HG03460 (cell line): ENCODE measurements around the gene BPNT1.
A peak's percentile ranks its signal among the peaks of the same experiment; 100 is the strongest.
"Not testable (repeated sequence)": the region's sequence is repeated elsewhere in the genome, so short reads cannot be mapped to it uniquely, and the experiment has no call there.

Experiments
- ATAC-seq: cut with Tn5 transposase; IDR thresholded peaks from one replicate; pipeline ENCODE4 v1.9.1; 2021; ENCODE audit not compliant: unreplicated experiment

BPNT1 gene, protein sequence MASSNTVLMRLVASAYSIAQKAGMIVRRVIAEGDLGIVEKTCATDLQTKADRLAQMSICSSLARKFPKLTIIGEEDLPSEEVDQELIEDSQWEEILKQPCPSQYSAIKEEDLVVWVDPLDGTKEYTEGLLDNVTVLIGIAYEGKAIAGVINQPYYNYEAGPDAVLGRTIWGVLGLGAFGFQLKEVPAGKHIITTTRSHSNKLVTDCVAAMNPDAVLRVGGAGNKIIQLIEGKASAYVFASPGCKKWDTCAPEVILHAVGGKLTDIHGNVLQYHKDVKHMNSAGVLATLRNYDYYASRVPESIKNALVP

DNA sequence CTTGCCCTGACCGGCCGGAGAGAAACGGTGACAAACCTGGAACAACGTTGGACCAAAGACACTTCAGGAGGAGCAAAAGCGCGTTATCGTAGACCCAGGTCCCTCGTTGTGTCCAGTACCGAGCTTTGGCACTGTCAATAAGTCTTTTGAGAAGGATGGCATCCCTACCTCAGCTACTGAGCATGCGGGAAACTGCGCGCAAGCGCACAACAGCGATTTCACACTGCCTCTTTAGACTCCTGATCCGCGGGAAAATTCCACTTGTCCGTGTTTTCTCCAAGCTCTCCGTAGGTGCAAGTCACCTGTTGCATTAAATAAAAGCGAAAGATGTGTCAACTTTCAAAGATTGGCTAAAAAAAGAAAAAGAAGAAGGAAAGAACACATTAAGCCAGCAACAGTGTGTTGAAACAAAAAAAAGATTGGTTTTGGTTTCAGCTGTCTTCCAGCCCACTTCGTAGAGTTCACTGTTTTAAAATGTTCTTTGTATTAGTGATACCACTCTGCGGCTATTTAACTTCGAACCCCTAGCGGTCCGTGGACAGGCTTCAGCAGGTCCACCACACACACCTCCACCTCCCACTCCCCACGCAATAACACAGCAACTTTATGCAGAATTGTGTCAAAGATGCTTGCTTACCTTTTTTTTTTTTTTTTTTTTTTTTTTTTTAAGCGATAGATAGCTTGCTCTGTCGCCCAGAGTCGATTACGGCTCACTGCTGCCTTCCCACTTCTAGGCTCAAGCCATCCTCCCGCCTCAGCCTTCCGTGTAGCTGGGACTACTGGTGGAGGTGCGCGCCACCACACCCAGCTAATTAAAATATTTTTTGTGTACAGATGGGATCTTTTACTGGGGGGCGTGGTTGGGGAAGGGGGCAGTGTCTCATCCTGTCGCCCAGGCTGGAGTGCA is at the start of gene BPNT1:
Gene BPNT1 (minus strand): TSS at position 139 of the 907 bp plus-strand sequence. CDS start 9,942 bp downstream, outside the sequence.
- ATAC-seq: peak; percentile 58

DNA sequence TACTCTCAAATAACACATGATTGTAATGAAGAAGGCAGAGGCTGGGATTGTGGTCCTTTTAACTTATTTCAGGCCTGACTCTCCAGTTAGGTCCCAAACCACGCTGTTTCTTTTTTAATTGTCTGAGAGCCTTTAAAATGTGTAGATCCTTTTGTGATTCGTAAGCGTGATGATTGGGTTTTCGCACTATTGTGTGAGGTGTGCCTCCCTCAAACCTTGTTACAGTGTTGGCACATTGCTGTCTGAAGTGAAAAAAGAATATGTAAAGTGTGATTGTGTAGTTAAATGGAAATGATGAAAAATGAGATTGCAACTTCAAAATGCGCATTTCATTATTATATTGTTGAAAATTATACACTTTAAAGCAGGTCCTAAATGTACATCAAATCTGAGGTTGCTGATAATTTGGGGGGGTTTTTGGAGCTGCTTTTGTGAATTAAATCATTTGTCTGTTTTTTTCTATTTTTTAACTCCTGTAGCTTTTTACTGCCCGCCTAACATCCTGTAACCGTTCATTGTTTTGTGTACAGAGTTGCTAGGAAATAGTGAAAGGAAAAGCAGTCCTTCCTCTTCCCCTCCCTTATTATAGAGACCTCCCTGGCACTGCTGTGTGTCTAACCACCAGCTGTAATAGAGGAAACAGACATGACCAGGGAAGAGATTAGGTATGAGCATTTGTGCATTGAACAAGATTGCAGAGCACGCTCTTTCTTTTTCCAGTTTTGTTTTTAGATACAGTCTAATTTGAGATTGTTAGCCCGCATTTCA is 47.6 kb upstream of the BPNT1 start:
- ATAC-seq: no peak

DNA sequence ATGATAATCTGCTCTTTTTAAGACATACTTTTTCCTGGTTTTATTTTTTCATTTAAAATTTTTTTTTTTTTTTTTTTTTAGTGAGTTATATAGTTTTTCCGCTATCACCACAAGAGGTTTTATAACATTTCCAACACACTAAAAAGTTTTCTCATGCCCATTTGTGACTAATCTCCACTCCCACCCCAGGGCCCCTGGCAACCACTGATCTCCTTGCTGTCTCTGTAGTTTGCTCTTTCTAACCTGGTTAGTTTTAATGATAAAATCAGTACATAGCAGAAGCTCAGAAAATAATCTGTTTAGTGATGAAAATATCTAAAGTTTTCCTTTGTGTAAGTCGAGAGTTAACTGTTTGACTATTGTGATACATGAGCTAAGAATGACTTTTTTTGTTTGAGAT is 46.2 kb upstream of the BPNT1 start:
- no peak for ATAC-seq

DNA sequence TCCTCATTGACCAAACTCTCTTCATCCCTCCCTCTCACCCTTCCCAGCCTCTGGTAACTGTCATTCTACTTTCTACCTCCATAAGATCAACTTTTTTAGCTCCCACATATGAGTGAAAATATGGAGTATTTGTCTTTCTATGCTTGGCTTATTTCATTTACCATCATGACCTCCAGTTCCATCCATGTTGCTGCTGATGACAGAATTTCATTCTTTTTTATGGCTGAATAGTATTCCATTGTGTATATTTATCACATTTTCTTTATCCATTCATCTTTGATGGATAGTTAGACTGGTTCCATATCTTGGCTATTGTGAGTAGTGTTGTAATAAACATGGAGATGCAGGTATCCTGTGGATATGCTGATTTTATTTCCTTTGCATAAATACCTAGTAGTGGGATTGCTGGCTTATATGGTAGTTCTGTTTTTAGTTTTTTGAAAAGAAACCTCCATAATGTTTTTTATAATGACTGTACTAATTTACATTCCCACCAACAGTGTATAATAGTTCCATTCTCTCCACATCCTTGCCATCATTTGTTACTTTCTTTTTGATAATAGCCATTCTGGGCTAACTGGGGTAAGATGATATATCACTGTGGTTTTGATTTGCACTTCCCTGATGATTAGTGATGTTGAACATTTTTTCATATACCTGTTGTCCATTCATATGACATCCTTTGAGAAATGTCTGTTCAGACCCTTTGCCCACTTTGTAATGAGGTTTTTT is 40.1 kb upstream of the BPNT1 start:
- ATAC-seq: no peak

DNA sequence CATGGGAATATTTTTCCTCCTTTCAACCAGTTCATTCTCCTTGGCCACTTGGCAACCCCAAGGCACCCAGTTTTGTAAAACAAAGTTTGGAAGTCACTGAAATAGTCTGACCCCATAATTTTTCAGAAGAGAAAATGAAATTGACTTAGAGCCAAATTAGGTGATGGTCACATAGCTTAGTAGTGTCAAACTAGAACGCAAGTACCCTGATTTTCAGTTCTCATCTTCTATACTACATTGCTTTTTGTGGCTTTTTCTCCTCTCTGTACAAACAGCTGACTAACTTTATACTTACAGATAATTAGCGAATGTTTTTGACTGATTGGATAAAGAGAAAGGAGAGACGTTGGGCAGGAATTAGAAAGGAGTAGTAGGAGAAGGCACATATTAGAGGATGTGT is 37.5 kb upstream of the BPNT1 start:
- ATAC-seq: no peak

DNA sequence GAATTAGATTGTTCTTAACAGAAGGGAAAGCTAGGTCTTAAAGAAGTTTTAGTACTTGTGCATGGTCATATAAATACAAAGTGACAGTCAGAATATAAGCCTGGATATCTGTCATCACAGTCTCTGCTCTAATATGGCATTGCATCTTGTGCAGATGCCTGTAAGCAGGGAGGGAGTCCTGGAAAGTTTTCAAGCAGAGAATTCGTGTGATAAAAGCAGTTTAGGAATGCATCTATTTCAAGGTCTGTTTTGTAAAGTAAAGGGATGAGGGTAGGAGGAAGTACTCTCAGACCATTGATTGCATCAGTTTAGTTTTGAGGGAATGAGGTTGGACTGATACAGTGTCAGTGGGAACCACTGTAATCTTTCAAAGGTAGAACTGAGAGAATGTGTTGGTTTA is 35.0 kb upstream of the BPNT1 start:
- ATAC-seq: no peak

DNA sequence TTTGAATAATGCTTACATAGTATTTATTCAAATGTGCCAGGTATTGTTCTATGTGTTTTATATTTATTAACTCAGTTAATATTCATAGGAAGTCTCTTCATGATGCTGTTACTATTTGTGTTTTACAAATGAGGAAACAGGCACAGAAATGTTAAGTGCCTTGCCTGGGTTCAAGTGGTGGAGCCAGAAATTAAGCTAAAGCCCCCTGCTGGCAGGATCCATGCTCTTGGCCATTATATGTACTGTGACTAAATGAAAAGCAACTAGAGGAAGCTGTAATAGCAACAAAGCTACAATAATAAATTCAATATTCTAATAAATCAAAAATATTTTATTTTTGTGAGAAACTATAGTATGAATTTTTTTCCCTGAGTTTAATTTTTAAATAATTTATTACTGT is 34.3 kb upstream of the BPNT1 start:
- no peak for ATAC-seq

DNA sequence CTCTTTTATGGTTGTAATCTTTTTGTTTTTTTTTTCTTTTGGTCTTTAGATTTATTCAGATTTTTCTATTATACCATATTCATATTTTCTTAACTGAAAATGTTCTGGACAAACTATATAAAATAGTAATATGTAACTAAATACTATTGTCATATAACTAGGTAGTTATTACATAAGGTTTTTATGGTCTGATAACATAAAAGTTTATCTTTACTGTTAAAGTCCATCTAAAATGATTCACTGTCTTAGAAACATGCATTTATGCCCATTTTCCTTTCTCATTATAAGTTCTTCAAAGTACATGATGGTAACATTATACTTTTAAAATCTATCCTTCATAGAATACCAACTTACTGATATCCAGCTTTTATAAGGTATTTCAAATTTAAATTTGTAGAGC is 33.5 kb upstream of the BPNT1 start:
- no peak for ATAC-seq

DNA sequence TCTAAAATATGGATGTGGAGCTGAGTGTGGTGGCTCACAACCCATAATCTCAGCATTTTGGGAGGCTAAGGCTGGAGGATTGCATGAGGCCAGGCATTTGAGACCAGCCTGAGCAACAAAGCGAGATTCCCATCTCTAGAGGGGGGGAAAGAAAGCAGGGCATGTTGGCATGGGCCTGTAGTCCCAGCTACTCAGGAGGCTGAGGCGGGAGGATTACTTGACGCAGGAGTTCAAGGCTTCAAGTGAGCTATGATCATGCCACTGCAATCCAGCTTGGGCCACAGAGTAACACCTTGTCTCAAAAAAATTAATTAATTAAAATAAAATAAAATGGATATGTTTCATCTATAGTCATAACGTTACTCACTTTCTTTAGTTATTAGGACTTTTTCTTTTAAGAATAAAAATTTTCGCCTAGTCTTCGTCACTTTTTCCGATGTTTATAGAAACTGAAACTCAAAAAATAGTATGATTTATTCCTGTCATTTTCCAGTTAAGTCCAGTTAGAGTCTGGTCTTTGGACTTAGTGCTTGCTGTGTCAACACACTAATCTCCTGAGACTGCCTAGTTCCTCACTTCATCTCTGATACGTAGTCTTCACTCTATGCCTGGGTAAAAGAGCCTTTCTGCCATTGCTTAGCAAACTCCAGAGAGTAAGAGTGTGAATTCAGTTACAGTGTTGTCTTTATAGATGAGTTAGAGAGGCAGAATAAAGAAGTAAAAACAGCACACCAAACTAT is 32.4 kb upstream of the BPNT1 start:
- ATAC-seq: no peak

DNA sequence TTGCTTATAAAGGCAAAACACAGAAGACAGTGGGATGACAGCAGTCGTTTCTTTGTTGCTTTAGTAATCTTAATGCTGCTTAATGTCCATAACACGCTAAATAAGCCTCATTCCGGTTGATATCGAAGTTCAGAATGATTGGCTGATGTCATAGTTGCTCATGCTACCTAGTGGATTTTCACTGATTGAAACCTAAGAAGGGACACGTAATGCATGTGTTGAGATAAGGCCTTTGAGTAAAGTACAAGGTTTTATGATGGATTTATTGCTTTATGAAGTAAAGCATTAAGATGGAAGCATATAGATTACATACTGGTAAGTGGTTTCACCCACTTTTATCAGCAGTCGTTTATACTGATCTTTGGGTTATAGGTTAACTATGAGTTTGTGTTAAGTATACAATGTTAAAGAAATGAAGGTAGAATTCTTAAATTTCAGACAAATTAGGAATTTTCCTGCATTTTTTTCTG is 29.5 kb upstream of the BPNT1 start:
- no peak for ATAC-seq

DNA sequence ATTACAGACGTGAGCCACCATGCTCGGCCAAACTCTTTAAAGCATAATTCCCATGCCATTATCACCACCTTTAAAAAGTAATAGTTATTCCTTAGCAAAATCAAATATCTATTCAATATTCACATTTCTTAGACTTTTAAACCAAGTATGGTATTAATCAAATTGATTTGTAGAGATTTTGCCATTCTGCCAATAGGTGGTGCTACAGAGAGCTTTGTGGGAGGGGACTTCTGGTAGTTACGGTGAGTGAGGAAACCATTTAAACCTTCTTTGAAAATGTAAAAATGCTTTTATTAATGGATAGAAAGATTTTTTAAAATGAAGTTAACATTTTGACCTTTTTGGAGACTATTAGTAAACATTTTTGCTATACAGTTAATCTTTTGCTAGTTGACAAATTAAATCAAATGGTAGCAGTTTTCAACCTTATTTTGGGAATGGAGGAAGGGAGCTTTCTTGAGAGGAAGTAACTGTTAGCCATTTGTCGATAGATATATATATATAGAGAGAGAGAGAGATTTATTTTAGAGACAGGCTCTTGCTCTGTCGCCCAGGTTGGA is 23.6 kb upstream of the BPNT1 start:
- ATAC-seq: peak; percentile 64

DNA sequence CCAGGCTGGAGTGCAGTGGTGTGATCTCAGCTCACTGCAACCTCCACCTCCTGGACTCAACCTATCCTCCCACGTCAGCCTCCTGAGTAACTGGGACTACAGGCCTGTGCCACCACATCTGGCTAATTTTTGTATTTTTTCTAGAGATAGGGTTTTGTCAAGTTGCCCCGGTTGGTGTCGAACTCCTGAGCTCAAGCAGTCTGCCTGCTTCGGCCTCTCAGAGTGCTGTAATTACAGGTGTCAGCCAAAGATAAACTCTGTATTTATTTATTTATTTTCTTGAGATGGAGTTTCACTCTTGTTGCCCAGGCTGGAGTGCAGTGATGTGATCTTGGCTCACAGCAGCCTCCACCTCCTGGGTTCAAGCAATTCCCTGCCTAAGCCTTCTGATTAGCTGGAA is 23.0 kb upstream of the BPNT1 start:
- ATAC-seq: not testable (repeated sequence)

DNA sequence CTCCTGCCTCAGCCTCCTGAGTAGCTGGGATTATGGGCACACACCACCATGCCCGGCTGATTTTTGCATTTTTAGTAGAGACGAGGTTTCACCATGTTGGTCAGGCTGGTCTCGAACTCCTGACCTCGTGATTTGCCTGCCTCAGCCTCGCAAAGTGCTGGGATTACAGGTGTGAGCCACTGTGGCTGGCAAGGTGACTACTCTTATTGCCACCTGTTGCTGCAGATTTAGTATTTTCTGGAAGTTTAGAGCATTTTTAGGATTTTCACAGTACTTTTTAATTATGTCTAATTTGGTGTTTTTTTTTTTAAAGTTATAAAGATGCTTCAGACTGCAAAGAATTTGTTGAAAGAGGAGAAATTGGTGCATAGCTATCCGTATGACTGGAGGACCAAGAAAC is 20.9 kb upstream of the BPNT1 start:
- not testable (repeated sequence) for ATAC-seq

DNA sequence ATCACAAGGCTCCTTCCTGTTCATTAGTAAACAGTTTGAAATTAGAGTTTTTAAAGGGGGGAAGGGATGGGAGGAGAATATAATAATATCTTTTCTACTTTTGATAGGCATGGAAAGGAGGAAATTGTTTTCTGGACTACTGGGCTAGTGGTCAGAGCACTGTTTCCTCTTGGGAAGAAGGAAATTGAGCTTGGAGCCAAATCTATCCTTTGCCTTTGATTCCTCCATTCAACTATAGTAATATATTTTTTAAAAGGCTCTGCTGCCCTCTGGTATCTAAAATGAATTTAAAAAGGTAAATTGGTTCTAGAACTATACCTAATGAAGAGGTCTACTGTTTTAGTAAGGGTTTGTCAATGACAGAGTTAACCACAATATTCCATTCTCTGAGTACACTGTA is 10.2 kb upstream of the BPNT1 start:
- ATAC-seq: no peak

DNA sequence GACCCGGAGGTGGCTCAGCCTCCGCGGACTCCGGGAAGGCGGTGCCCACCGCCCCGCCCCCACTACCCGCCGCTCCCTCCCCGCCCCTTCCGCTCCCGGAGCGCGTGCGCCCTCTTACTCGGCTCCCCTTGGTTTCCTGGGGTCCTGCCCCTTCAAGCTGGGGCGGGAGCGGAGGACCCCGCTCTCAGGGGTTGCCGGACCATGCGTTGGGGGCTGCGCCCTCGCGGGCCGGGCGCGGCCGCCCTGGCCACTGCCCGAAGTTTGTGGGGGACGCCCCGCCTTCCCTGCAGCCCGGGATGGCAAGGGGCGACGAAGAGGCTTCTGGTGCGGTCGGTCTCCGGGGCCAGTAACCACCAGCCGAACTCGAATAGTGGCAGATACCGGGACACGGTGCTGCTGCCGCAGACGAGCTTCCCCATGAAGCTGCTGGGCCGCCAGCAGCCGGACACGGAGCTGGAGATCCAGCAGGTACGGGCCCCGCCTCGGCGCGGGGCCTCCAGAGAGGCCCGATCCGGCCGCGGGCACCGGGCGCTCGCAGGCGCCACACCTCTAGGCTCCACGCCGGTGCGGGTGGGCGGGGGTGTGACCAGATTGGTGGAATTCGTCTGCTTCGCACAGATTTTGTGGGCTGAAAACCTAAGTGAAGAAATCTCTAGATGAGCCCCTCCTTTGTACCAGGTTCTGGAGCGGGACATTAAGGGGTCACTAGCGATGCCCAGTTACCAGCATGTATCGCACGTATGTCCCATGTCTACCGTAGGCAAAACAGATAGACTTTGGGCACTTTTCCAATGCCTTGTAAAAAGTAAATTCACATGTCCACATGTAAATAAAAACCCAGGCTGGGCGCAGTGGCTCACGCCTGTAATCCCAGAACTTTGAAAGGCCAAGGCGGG is 4.7 kb upstream of the BPNT1 start, which contains the start of gene IARS2:
Gene IARS2 (plus strand): TSS at position 117 of the 896 bp plus-strand sequence. CDS start 85 bp downstream, at position 202.
- peak; percentile 63 for ATAC-seq

DNA sequence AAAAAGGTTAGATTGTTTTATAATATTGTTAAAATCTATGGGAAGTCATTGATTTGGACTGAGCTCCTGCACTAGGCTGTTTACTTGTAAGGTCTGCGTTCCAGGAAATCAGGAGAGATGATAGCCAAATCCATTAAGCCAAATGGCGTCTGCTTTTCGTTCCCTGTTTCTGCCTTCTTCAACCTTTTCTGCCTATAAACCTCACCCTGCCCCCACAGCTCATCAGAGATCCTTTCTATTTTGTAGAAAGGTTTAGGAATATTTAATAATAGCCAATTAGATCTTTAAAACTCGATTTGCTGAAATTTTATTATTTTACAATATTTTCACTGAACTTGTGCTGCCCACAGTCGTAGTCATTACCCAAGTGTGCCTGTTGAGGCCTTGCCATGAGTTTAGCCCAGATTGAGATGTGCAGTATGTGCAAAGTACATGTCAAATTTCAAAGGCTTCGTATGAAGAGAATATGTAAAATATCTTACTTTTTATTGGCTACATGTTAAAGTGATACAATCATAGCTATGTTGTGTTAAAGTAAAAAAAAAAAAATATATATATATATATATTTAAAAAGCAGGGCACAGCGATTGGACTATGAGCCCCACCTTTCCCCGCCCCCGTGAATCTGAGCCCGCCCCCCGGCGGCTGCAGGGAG is 3.9 kb upstream of the BPNT1 start:
- peak; percentile 3 for ATAC-seq

DNA sequence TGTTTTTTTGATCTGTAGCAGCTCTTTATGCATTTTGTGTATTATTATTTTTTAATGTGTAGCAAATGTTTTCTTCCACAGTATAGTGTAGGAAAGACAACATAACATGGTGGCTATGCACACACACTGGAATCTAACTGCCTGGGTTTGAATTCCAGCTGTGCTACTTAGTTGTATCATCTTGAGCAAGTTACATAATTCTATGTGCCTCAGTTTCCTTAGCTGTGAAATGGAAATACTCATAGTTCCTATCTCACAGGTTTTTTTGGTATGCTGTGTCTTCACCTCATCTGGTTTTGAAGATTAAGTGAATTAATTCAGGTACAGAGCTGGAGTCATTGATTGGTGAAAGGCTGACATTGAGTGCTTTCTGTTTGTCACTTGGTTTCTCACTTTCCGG is 3.1 kb upstream of the BPNT1 start:
- no peak for ATAC-seq

DNA sequence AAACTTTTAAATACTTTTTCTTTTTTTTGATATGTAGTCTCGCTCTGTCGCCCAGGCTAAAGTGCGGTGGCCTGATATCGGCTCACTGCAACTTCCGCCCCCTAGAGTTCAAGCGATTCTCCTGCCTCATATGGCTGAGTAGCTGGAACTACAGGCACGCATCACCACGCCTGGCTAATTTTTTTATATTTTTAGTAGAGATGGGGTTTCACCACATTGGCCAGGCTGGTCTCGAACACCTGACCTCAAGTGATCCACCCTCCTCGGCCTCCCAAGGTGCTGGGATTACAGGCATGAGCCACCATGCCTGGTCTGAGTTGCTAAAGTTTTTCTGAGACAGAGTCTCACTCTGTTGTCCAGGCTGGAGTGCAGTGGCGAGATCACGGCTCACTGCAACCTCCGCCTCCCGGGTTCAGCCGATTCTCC is 3.3 kb downstream of the BPNT1 start:
- peak; percentile 35 for ATAC-seq
